Measurements from ENCODE around the gene MAP7D1. TPM values are rescaled to one million over a fixed set of nuclear protein-coding genes. Genes with fewer than 3 reads are reported as not detected.

The MAP7D1 gene
- total and polyA plus RNA-seq, 10 of the 15 experiments (the other 5 are each of a cell fraction or from before 2014, with no cell fraction given): 4.4 to 97.6 (median 24.2) TPM

- TF ChIP-seq E2F4 (IDR thresholded peaks at IDR 0.05; ENCODE audit: low read depth, low read length) (no peak; the same call in 1 of the 2 replicates), ZBED1 (IDR thresholded peaks at IDR 0.05; ENCODE audit: borderline replicate concordance) (0 out of 2 replicates have a peak, but pooled peaks have one; percentile 51), SRF (IDR thresholded peaks at IDR 0.05; ENCODE audit: low read depth in 2 of 2, low read length in 2 of 2) (0 out of 4 replicates have a peak, but pooled peaks of 1 of the 2 experiments have one; percentile 37), SMC3 (IDR thresholded peaks at IDR 0.05; ENCODE audit: borderline replicate concordance, low read length) (peak; percentile 96), NR2C2 (IDR thresholded peaks at IDR 0.05; ENCODE audit: borderline replicate concordance, control insufficient read depth, insufficient read length, low read depth) (no peak), POU2F2 (IDR thresholded peaks at IDR 0.05; ENCODE audit: borderline replicate concordance, low read depth, low read length) (peak; percentile 80), BRCA1 (IDR thresholded peaks at IDR 0.05; ENCODE audit: low read depth, low read length) (0 out of 2 replicates have a peak, but pooled peaks have one; percentile 31), MEF2B (IDR thresholded peaks at IDR 0.05; ENCODE audit: partially characterized antibody, poor library complexity, severe bottlenecking) (no peak)
These were observed 6.6 kb upstream of the MAP7D1 start, which contains the start of gene TRAPPC3 (continued) for GRCh38 chr1:36149237-36149972.

- BruUV-seq (replicated peaks): no TSS peak
- H3K4me1 ChIP-seq (ENCODE audit: control insufficient read depth, insufficient read depth, low read length): peaks cover 28% of the 10 kb centered on the region
- SMC1A ChIA-PET (ENCODE audit: uncharacterized antibody, unreplicated experiment): interaction anchor here (0.7 to 5.9 kb wide), 31 partner anchors 12 to 315 kb away, joined by 3 to 135 read pairs (median 5); partner anchors contain the start of genes LSM10, MRPS15, SH3D21 and THRAP3
- DNase-seq (ENCODE audit: low read depth, low spot score): no peak
- peak overlapping the region; percentile 58 for H3K9ac ChIP-seq (ENCODE audit: control insufficient read depth, insufficient read depth, low read length)
- peak overlapping the region; percentile 77 for H3K27ac ChIP-seq (ENCODE audit: control insufficient read depth, insufficient read depth)
- H2AFZ ChIP-seq (ENCODE audit: control insufficient read depth, low read depth, low read length): peak overlapping the region; percentile 64
- peak overlapping the region; percentile 65 for H3K4me2 ChIP-seq (ENCODE audit: control insufficient read depth, insufficient read depth)
- H4K20me1 ChIP-seq (ENCODE audit: control insufficient read depth, insufficient read depth): no peaks in the 10 kb centered on the region
- POLR2A ChIA-PET: interaction anchor here (0.6 to 4.0 kb wide), 20 partner anchors 8 to 359 kb away, joined by 3 to 86 read pairs (median 4); partner anchors contain the start of genes LSM10, OSCP1, SH3D21 and STK40
- in situ Hi-C loops (cut with MboI): loop anchor here (5.0 kb wide), 1 partner anchor 137 kb away; no protein-coding TSS in a partner anchor
- H3K9me3 ChIP-seq (replicated peaks; ENCODE audit: control insufficient read depth, insufficient read depth, low read length): no peaks in the 10 kb centered on the region
- H3K27me3 ChIP-seq (replicated peaks in 1 of 2; ENCODE audit: control insufficient read depth in 2 of 2, insufficient read depth in 2 of 2, low read length in 1 of 2): no peaks in the 10 kb centered on the region
- H3K79me2 ChIP-seq (ENCODE audit: control insufficient read depth, insufficient read depth, low read length): peaks cover 22% of the 10 kb centered on the region
- intact Hi-C loops (cut with micrococcal nuclease; ENCODE audit: unreplicated experiment): loop anchor here (1.0 to 10.0 kb wide), 5 partner anchors 38 to 271 kb away; partner anchors contain the start of genes STK40 and THRAP3
- no peaks in the 10 kb centered on the region for H3K36me3 ChIP-seq (ENCODE audit: control insufficient read depth in 2 of 2, insufficient read depth in 2 of 2, low read length in 1 of 2)
- CTCF ChIA-PET: interaction anchor here (0.7 to 10.2 kb wide), 35 partner anchors 12 to 301 kb away, joined by 3 to 262 read pairs (median 8); partner anchors contain the start of genes EVA1B, LSM10, SH3D21 and THRAP3
- peak overlapping the region; percentile 42; the same call in 1 of the 2 replicates for H3K4me3 ChIP-seq
- ATAC-seq: no peak
- FAIRE-seq: peak; percentile 13
- RAD21 ChIA-PET (ENCODE audit: unreplicated experiment): interaction anchor here (0.6 to 5.5 kb wide), 37 partner anchors 8 to 324 kb away, joined by 3 to 147 read pairs (median 4); partner anchors contain the start of genes LSM10, OSCP1, SH3D21 and THRAP3
- WGBS (ENCODE audit: insufficient coverage, insufficient replicate concordance, low lambda C conversion rate, missing lambda C conversion rate): 26% methylated on average over 6 of the region's 6 CpGs
- TF ChIP-seq MTA2 (IDR thresholded peaks at IDR 0.05; ENCODE audit: low read depth) (0 out of 2 replicates have a peak, but pooled peaks have one; percentile 8), NR2C2 (IDR thresholded peaks at IDR 0.05; ENCODE audit: borderline replicate concordance, control insufficient read depth, insufficient read length, low read depth) (no peak), RELB (IDR thresholded peaks at IDR 0.05; ENCODE audit: low read depth) (peak; percentile 68), SKIL (IDR thresholded peaks at IDR 0.05; ENCODE audit: low read depth, poor library complexity, severe bottlenecking) (peak; percentile 7), CHD4 (IDR thresholded peaks at IDR 0.05) (peak; percentile 51; the same call in 1 of the 2 replicates), ZNF217 (IDR thresholded peaks at IDR 0.05) (peak; percentile 81; the same call in 1 of the 2 replicates), IKZF1 (conservative IDR thresholded peaks at IDR 0.05) (no peak), HDAC6 (IDR thresholded peaks at IDR 0.05; ENCODE audit: unreplicated experiment) (no peak)
These were observed 6.0 kb upstream of the MAP7D1 start for GRCh38 chr1:36149973-36150295.
